HG03575 (cell line): ENCODE results near the gene MAPK1IP1L.

Source experiments
- ATAC-seq: cut with Tn5 transposase; IDR thresholded peaks from one replicate; pipeline ENCODE4 v1.9.1; 2021; ENCODE audit not compliant: unreplicated experiment, insufficient number of reproducible peaks, low FRiP score; ENCODE audit errors: extremely low read depth

The MAPK1IP1L gene

DNA sequence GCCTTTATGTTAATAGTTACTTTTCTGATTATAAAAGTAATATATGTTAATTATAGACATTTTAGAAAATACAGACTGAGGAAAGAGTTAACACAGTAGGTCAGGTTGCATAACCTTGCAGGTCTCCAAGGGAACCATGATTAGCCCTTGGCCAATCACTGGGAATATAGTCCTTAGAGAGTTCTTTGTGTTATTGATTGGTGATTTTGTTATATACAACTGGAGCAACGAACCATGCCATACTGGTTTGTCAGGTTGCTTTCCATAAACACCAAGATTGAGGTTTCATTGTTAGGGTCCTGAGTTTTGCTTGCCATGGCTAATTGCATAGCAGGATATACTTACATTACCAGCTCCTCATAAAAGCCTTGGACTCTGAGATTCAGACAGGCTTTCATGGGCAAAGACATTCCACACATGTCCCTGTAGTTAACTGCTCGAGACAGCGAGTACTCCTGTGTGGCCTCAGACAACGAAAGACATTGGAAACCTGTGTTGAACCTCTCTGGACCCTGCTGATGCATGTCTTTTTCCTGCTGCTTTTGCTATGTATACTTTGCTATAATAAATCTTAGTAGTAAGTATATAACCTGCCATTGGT lies 33.7 kb downstream of the MAPK1IP1L start:
- ATAC-seq = no peak

DNA sequence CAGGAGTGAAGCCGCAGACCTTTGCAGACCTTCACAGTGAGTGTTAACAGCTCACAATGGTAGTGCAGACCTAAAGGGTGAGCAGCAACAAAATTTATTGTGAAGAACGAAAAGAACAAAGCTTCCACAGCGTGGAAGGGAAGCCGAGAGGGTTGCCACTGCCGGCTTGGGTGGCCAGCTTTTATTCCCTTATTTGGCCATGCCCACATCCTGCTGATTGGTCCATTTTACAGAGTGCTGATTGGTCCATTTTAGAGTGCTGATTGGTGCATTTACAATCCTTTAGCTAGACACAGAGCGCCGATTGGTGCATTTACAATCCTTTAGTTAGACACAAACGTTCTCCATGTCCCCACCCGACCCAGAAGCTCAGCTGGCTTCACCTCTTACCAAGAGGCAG lies 35.5 kb downstream of the MAPK1IP1L start:
- no peak for ATAC-seq

DNA sequence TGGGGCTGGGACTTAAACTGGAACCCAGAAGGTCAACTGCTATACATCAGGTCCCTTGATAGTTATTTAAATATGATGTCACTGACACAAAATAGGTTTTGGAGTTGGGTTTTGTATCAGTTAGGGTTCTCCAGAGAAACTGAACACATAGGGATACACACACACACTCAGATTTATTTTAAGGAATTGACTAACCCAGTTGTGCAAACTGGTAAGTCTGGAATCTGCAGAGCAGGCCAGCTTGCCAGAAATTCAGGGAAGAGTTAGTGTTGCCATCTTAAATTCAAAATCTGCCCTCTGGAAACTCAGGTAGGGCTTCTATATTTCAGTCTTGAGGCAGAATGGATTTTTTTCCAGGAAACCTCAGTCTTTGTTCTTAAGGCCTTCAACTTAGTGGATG lies 36.9 kb downstream of the MAPK1IP1L start:
- no peak for ATAC-seq

DNA sequence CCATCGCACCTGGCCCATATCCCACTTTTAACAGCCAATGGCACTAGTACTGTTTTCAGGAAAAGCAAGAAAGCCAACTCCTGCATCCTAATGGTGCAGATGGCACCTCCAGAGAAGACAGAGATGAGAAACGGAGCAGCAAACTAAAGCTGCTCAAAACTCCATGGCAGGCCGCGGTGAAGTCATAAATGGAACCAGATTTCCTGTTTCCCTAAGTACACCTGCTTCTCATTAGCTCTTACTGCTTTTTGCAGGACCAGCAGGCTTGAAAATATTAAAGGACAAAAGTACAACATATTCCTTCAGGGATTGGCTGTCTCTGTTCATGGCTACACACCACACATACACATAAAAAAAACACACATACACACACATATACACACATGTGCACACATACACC lies 40.9 kb downstream of the MAPK1IP1L start:
- ATAC-seq = no peak

DNA sequence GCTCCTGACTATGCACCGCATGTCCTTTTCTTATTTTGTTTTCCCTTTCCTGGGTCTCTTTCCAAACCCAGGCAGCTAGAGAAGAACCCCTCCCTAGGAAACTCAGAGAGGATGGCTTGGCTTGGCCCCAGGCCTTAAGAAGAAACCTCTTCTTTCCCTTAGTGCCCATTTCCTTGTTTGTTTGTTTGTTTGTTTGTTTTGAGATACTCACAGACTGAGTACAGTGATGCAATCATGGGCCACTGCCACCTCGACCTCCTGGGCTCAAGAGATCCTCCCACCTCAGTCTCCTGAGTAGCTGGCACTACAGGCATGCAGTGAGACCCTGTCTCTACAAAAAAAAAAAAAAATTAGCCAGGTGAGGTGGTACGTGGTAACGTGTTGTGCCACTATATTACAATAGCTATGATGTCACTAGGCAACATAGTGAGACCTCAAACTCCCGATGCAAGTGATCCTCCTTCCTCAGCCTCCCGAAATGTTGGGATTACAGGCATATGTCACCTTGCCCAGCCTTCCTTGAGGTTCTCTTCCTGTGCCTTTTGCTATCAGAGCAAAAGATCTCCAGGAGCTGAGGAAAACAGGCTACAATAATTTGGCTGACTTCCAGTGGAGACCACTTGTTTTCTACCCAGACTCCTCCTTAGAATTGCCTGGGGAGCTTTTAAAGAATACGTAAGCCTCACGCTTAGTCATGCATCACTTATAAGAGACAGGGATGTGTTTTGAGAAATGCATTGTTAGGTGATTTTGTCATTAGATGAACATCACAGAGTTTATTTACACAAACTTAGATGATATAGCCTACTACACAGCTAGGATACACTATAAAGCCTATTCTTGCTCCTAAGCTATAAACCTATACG lies 43.1 kb downstream of the MAPK1IP1L start:
- no peak for ATAC-seq

DNA sequence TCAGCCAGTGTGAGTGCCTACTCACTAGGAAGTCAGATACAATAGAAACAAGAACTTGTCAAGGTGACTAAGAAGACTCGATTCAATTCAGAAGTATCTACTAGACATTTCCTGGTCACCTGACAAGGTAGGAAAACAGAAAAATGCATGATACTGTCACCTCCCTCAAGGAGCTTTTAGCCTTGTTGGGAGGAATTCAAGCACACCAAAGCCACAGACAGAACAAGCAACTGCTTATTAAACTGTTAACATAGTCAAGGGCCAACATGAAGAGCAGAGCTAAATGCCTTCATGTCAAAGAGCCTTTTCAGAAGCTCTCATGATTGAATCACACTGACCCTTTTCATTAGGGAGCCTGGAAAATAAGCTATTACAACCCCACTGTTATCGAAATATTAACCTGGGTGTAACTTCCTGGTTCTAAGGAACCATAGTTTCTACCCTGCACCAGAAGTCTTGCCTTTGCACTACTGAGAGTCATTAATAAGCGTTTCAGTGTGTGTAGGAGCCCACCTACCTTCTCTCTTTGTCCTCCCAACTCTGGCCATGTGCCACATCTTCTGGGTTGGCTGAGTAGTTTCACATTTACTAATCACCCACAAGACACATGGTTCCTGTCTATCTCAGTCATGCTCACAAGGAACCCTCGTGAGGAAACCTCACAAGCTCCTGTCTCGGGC lies 46.6 kb downstream of the MAPK1IP1L start:
- ATAC-seq = peak; percentile 39

DNA sequence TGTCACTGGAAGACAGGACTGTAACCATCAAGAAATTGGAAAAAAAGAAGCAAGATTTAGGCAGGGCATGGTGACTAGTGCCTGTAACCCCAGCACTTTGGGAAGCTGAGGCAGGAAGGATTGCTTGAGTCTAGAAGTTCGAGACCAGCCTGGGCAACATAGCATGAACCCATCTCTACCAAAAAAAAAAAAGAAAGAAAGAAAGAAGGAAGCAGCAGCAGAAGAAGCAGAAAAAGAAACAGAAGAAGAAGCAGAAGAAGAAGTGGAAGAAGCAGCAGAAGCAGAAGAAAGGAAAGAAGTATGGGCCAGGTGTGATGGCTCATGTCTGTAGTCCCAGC lies 47.1 kb downstream of the MAPK1IP1L start:
- ATAC-seq = no peak

DNA sequence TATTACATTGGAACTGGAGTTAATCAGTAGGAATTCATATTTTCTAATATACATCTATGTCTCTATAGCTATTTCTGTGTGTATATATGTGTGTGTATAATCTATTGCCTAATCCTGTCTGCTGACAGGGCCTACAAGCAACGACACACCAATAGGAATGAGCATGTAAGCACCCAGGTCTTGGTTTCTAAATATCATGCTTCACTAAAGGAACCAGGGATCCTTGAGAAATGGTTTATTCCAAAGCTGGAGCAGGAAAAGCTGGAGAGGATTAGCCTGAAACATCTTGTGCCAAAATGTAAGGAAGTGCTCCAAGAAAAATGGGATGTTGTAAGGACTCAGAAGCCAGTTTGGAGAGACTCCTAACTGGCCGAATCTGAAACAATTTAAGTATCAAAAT lies 48.3 kb downstream of the MAPK1IP1L start:
- ATAC-seq = no peak

DNA sequence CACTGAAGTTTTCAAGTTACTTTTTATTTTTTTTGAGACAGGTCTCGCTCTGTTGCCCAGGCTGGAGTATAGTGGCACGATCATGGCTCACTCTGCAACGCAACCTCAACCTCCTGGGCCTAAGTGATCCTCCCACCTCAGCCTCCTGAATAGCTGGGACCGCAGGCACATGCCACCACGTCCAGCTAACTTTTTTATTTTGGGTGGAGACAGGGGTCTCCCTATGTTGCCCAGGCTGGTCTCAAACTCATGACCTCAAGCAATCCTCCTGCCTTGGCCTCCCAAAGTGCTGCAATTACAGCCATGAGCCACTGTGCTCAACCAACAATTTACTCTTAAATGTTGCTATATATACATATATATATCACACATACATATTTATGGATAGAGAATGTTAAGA lies 50.3 kb downstream of the MAPK1IP1L start:
- no peak for ATAC-seq

DNA sequence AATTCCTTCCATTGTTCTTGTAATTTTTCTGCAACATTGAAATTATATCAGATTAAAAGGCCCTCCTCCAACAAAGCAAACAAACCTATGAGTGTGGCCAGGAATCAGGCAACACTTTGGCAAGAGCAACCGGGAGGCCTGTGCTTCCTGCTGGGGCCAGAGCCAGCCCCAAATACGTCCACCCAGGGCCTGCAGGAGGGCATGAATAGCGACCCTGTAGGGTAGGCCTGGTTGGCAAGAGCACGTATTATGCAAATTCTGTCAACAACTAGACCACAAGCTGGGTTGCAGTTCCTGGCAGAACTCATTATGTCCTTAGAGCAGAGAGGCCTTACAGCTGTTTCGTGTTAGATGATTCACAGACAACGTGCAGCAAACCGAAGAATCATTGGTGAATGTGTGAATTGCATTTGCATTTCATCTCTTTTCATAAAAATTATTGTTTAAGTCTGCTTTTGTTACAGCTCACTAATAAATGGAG lies 50.7 kb downstream of the MAPK1IP1L start:
- peak; percentile 42 for ATAC-seq

DNA sequence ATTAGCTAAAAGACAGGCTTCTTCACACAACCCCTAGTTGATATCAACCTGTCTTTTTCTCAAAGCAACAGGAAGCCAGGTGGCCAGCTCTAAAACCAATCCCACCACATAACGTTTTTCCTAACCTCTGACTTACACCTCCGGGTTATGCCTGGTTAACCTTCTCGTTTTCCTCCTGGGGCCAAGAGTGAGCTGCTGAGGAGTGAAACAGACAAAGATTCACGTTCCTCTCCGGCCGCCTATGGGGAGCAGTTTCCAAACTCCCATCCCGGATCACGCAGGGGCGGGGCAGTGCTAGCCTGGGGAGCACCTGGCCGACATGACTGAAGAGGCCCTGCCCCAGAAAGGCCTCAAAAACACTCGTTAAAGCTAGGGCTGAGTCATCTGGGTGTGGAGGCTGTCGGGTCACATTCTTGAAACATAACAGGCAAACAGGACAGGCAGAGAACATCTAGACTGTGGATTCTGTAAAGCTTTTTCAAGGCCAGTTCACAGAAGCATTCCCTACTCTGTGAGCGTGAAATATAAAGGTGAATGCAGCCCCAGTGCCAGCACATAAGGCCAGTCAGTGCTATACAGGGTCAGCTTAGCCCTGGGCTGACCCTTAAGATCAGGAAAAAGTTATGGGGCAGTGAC lies 51.7 kb downstream of the MAPK1IP1L start:
- no peak for ATAC-seq

DNA sequence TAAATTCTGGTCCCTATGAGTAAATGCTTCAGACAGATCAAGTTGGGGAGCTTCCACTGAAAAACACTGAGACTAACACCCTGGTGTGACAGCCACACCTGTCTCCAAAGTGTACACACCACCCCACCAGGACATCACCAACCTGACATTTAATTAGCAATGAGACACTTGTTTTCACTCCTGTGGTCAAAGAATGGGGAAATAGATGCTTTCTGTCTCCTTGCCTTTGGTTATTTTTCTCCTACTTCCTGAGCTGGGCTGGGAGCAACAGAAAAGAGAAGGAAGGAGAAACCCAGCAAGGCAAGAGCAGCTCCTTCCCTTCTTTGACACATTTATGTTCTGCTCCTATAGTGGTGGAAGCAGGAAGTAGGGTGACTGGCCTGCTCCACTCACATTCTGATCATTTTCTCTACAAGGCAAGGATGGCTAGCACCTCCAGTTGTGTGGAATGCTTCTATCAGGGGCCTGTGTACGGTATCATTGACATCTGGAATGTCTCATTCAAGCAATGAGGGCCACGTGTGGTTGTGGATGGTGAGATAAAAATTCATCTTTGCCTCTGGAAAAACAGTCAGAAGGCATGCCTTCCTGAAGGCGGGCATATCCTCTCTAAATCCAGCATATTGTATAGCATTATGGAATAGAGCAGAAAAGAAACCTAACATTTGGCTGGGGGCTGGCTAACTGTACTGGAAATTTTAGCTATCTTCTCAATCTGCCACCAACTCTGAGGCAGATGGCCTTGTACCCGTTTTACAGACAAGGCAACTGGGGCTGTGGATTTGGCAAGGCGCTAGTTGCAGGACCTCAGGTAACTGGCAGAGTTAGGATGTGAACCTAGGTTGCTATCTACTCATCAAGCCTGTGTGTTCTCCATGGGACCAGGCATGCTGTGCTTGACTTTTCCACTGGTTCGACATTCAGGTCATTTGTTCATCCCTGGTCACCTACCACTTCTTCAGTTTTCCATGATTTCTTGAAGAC lies 52.8 kb downstream of the MAPK1IP1L start:
- ATAC-seq = no peak

DNA sequence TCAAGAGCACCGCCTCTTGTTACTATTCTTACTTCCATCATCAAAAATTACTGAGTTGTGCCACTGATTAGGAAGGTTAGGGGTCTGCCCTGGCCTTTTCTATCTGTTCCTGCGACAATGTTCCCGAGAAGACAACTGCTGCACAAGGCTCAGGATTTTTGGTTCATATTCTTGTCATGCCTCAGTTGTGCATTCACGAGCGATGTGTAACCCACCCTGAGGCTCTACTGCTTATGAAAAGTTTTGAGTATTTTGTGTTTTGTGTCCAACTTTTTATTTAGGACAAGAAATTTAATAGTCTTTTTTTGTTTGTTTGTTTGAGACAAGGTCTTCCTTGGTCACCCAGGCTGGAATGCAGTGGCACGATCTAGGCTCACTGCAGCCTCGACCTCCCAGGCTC lies 54.5 kb downstream of the MAPK1IP1L start:
- no peak for ATAC-seq

DNA sequence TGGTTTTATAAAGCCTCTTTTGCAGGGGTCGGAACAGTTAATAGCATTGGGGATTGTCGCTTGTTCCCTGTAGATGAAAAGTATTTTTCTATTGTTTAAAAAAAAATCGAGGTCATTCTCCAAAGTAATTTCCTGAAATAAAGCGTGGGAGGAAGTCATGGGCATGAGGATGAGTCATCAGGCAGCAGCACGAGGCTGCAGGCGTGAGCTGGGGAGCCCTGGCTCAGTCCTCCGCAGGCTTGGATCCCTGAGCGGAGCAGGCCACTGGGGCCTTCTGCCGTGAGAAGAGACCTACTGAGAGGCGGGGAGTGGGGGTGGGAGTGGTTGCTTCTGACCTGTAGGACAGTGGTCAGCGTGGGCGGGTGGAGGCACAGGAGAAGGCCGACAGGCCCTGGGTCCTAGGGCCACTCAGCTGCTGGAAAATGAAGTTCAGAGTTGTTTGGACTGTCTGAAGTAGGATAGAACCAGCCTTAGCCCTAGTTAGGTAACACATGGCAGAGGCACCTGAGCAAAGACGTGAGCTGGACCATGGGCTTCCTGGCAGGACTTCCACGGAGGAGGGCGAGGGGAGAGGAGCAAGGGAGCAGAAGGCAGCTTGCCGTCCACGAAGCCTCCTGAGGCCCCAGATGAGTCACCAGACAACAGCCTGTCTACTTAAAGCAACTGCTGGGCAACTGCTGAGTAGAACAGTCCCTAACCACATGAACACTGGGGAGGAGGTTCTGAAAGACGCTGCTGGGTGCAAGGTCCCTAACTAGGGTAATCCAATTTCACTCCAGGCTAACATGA lies 56.5 kb downstream of the MAPK1IP1L start:
- peak; percentile 49 for ATAC-seq

DNA sequence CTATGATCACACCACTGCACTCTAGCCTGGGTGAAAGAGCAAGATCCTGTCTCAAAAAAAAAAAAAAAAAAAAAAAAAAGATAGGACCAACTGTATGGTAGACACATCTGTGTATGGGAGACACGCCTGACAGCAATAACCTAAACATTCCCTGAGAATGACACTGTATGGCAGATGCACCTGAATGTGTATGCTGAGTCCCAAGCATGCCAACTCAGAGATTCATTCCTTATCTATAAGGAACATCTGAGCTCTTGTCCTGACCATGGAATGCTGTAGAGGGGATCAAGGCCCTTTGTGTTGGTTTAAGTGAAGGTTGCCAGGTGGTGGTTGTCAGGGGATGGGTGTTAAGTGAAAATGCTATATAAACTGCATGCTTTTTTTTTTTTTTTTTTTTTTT lies 58.4 kb downstream of the MAPK1IP1L start:
- ATAC-seq = no peak

DNA sequence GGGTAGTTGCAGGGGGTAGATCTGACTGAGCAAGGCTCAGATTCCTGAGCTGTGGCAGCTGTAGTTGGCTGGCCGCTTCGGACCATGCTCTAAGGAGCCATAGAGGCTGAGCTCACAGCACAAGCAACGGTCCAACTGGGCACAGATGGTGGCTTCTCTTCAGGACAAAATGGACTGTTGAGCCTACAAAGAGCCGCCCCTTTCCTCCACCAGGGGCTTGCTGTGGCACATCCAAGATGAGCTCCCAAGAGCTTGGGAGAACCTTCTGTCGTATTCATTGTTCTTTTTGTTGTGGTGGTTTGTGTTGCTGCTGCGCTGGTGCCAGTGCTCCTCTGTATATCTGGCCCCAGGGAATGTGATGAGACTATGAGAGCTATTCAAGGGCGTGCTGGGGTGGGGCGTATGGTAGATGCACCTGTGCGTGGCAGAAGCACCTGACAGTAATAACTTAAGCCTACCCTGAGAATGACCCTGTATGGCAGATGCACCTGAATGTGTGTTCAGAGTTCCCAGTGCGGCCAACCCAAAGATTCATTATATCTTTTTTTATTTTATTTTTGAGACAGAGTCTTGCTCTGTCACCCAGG lies 59.8 kb downstream of the MAPK1IP1L start:
- ATAC-seq = no peak

DNA sequence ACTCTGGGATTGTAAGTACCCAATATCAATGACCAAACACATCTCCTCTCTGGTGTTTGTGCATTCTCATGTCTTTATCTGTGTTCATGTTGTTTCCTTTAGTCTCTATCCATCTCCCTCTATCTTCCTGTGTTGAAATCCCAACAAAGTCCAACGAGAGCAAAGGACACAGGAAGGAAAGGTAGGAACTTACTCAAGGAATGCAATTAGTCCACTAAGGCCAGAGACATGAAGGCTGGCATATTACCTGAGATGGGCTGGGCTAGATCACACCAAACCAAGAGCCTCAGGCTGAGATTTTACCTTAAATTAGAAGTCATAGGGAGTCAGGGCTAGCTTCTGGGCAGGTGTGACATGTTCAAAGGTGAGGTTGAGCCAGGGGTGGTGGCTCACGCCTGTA lies 63.3 kb downstream of the MAPK1IP1L start:
- ATAC-seq = no peak
